Measurements from ENCODE around the gene UNC13A. TPM values are rescaled to one million over a fixed set of nuclear protein-coding genes. Genes with fewer than 3 reads are reported as not detected.
A peak's percentile ranks its signal among the peaks of the same experiment; 100 is the strongest.

The UNC13A gene
- under 1 TPM in 5 of 6 donors, not detected in 1; under 0.01 to 0.54 (median 0.33) TPM for total RNA-seq

DNA sequence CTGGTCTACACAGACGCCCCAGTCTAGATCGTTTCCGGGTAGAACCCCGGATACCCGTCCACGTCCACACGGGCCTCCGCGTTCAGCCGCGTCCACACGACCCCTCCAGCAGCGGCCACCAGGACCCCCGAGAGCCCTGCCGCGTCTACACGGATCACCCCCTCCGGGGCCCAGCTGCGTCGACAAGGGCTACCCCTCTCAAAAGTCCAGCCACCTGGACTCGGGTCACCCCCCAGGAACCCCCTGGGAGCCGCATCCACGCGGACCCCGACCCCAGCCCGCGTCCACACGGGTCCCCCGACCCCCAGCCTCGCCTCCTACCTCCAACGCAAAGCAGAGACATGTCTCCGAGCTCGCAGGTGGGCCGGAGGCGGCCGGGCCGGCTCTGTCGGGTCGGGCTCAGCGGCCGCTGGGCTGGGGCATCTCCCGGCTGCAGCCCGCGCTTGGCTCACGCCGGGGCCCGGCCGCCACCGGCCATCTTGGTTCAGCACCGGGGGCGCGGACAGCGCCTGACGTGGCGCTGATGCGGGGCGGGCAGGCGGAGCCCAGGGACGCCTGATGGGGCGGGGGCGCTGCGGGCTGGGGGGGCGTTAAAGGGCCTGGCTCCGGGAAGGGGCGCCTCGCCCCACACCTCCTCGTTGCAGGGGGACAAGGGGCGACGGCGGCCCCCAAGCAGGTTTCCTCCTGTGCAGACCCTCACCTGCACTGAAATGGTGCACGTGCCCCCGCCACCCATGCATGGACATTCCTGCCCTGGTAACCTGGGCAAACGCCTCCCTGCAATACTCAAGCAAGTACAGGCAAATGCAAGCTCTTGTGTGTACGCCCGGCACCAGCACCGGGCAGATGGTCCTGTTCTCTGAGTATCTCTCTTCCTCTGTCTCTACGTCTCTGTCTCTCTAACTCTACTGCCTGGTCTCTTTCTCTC lies at the start of gene UNC13A:
Gene UNC13A, minus strand, starts transcription at position 498 of the 928 bp plus-strand sequence. Its CDS starts 155 bp downstream, at position 343.
- peaks cover 0 to 28% (median 20%) of the 10 kb centered on the region in 4 donors for H3K27me3 ChIP-seq

DNA sequence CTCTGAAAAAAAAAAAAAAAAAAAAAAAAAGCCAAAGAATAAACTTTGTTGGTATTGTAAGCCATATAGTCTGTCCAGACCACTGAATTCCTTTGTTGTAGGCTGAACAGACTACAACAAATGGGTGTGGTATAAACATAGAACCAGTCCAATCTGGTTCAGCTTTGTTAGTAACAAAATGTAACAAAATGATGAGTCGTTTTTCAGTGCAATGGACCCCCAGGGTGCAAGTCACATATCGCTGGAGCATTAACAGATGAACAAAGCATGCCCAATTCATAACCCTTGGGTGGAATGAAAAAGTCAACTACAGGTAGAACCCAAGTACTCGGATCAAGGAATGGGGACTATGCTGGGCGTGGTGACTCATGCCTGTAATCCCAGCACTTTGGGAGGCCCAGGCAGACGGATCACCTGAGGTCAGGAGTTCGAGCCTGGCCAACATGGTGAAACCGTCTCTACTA lies 49.6 kb upstream of the UNC13A start:
- whole genome bisulfite sequencing, 2 donors, result 85 to 92% methylated on average over 7 of the region's 7 CpGs
- no peak overlapping the region for H3K4me3 ChIP-seq
- H3K27me3 ChIP-seq, result no peaks in the 10 kb centered on the region
- no peak for TF ChIP-seq POLR2AphosphoS5 (IDR thresholded peaks at IDR 0.05)
- no peak for TF ChIP-seq POLR2A (IDR thresholded peaks at IDR 0.05)
- TF ChIP-seq EP300 (IDR thresholded peaks at IDR 0.05), result no peak
- TF ChIP-seq, protein P1, sequence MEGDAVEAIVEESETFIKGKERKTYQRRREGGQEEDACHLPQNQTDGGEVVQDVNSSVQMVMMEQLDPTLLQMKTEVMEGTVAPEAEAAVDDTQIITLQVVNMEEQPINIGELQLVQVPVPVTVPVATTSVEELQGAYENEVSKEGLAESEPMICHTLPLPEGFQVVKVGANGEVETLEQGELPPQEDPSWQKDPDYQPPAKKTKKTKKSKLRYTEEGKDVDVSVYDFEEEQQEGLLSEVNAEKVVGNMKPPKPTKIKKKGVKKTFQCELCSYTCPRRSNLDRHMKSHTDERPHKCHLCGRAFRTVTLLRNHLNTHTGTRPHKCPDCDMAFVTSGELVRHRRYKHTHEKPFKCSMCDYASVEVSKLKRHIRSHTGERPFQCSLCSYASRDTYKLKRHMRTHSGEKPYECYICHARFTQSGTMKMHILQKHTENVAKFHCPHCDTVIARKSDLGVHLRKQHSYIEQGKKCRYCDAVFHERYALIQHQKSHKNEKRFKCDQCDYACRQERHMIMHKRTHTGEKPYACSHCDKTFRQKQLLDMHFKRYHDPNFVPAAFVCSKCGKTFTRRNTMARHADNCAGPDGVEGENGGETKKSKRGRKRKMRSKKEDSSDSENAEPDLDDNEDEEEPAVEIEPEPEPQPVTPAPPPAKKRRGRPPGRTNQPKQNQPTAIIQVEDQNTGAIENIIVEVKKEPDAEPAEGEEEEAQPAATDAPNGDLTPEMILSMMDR (IDR thresholded peaks at IDR 0.05), result no peak
- peaks cover 21 to 62% (median 39%) of the 10 kb centered on the region in 4 donors for H3K36me3 ChIP-seq
- DNase-seq (no peak), ATAC-seq (ENCODE audit: low FRiP score in 2 of 2) (no peak)
- H3K9me3 ChIP-seq, result no peaks in the 10 kb centered on the region
- no peak overlapping the region for H3K27ac ChIP-seq
- no peaks in the 10 kb centered on the region for H3K4me1 ChIP-seq

More for the DNA sequence above, at the start of gene UNC13A:
- TF ChIP-seq POLR2AphosphoS5 (IDR thresholded peaks at IDR 0.05) (no peak), EP300 (IDR thresholded peaks at IDR 0.05) (no peak), POLR2A (IDR thresholded peaks at IDR 0.05) (no peak)
- TF ChIP-seq, protein P1 (IDR thresholded peaks at IDR 0.05), result no peak
- peaks cover 15 to 30% (median 17%) of the 10 kb centered on the region in 4 donors for H3K4me1 ChIP-seq
- ATAC-seq (ENCODE audit: low FRiP score in 2 of 2) (peak in 1 of 2 donors; percentile 81), DNase-seq (peak in 1 of 2 donors; percentile 92)
- 5 to 10% methylated on average over 14 to 26 of the region's 77 CpGs for WGBS, 2 donors
- no peak within 1 kb of the TSS for H3K27ac ChIP-seq
- H3K4me3 ChIP-seq, result no peak within 1 kb of the TSS
- no peaks in the 10 kb centered on the region for H3K9me3 ChIP-seq
- no peaks in the 10 kb centered on the region for H3K36me3 ChIP-seq

DNA sequence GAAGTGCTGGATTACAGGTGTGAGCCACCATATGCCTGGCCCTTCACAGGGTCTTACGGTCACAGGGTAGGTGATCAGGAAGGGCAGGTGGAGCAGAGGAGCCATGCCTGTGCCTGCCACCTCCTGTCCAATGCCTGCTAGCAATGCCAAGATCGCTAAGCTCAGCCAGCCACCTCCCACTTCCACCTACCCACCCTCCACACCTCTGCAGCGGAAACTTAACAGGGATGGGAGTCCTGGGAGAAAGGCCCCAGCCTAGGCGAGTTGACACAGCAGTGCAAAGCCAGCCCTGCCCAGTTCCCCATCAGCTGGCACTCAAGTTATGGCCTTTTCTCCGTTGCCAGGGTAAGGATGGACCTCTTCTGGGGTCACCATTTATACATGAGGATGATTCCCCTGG lies 47.3 kb upstream of the UNC13A start:
- Histone ChIP-seq H3K9me3 (no peaks in the 10 kb centered on the region), H3K4me3 (no peak overlapping the region), H3K27me3 (no peaks in the 10 kb centered on the region), H3K27ac (no peak overlapping the region), H3K4me1 (peaks cover 0 to 13% (median 0%) of the 10 kb centered on the region in 4 donors), H3K36me3 (peaks cover 21 to 86% (median 51%) of the 10 kb centered on the region in 4 donors)
- ATAC-seq (ENCODE audit: low FRiP score in 2 of 2) (no peak), DNase-seq (no peak)
- WGBS, 2 donors, result 84 to 92% methylated on average over 5 of the region's 5 CpGs
- no peak for TF ChIP-seq EP300 (IDR thresholded peaks at IDR 0.05)
- TF ChIP-seq POLR2A (IDR thresholded peaks at IDR 0.05), result no peak
- TF ChIP-seq, protein P1 (IDR thresholded peaks at IDR 0.05), result no peak
- no peak for TF ChIP-seq POLR2AphosphoS5 (IDR thresholded peaks at IDR 0.05)

DNA sequence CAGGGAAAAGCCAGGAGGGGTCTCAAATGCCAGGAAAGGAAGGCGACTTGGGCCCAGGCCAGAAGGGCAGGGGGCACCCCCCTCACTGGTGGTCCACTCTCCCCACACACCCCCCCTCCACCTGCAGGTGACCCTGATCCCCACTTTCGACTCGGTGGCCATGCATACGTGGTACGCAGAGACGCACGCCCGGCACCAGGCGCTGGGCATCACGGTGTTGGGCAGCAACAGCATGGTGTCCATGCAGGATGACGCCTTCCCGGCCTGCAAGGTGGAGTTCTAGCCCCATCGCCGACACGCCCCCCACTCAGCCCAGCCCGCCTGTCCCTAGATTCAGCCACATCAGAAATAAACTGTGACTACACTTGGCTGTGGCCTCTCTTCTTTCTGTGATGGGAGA lies 46.0 kb upstream of the UNC13A start:
- WGBS, 2 donors, result 96 to 98% methylated on average over 7 to 16 of the region's 16 CpGs
- no peaks in the 10 kb centered on the region for H3K9me3 ChIP-seq
- TF ChIP-seq POLR2A (IDR thresholded peaks at IDR 0.05) (no peak), EP300 (IDR thresholded peaks at IDR 0.05) (no peak), POLR2AphosphoS5 (IDR thresholded peaks at IDR 0.05) (no peak)
- TF ChIP-seq, protein P1 (IDR thresholded peaks at IDR 0.05), result no peak
- H3K4me1 ChIP-seq, result peaks cover 0 to 18% (median 2%) of the 10 kb centered on the region in 4 donors
- ATAC-seq (ENCODE audit: low FRiP score in 2 of 2), result no peak
- no peaks in the 10 kb centered on the region for H3K27me3 ChIP-seq
- no peak overlapping the region for H3K4me3 ChIP-seq
- no peak for DNase-seq
- no peak overlapping the region for H3K27ac ChIP-seq
- peaks cover 21 to 98% (median 62%) of the 10 kb centered on the region in 4 donors for H3K36me3 ChIP-seq

All from upper lobe of left lung (tissue), 6 donors.